ENCODE measurements around the gene NIPAL1. TPM values are rescaled to one million over a fixed set of nuclear protein-coding genes. Genes with fewer than 3 reads are reported as not detected.
"Not testable (repeated sequence)": the region's sequence is repeated elsewhere in the genome, so short reads cannot be mapped to it uniquely, and the experiment has no call there.

Gene NIPAL1
- total RNA-seq: 2.8 and 3.3 TPM in 2 replicates

- no peak for DNase-seq (ENCODE audit: extremely low read depth, low read depth, low spot score)
These were observed at the start of gene NIPAL1, which contains the start of gene CNGA1 for GRCh38 chr4:48016141-48017107. Gene NIPAL1 (plus strand): TSS chr4:48016772. CDS start chr4:48016840, 68 bp downstream. Gene CNGA1 (minus strand): TSS chr4:48016681. CDS start chr4:47952689, 63,992 bp downstream.

DNA sequence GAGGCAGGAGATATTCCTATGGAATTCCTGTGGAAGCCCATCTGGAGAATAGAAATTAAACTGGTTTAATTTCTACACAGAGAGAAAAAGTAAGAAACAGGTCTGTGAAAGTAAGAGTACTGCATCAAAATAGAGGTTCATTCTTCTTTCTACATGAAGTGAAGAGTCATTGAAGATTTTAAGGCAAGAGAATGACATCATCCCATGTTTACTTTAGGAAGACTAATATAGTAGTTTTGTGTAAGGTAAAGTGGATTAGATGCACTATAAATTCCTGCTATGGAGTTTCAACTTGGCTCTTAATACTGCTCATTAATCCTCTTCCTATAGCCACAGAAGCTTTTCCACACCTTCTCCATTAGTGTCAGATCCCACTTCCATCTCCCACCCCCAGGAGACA is 47.7 kb upstream of the NIPAL1 start:
- DNase-seq (ENCODE audit: extremely low read depth, low read depth, low spot score): no peak

DNA sequence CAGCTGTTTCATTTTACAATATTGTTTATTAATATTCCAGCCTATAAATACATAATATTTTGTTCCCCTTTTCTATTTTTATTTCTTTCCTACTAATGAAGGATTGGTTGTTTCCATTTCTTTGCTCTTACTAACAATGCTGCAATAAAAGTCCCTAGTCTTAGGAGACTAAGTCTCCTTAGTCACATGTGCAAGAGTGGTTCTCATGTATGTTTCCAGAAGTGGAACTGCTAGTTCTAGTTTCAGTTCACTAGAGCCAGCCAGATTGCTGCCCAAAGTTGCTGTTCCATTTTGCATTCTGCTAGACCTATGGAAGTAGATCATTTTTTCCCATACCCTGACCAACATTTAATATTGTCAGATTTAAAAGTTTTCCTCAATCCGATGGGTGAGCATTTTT is 44.4 kb upstream of the NIPAL1 start:
- DNase-seq (ENCODE audit: extremely low read depth, low read depth, low spot score): no peak

DNA sequence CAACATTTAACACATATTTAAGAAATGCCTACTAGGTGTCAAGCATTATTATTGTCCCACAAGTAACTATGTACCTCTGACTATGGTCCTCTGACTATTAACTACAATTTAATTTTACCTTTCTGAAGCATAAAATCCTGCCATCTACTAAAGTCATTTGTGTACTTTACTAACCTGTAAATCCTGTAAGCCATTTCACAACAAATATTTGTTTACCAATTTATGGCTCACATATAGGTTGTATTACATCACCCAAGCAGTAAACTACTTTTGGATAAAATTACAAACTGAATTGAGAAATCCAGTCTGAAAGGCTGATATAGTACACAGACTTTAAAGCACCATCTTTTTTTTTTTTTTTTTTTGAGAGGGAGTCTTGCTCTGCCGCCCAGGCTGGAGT is 43.9 kb upstream of the NIPAL1 start:
- no peak for DNase-seq (ENCODE audit: extremely low read depth, low read depth, low spot score)

DNA sequence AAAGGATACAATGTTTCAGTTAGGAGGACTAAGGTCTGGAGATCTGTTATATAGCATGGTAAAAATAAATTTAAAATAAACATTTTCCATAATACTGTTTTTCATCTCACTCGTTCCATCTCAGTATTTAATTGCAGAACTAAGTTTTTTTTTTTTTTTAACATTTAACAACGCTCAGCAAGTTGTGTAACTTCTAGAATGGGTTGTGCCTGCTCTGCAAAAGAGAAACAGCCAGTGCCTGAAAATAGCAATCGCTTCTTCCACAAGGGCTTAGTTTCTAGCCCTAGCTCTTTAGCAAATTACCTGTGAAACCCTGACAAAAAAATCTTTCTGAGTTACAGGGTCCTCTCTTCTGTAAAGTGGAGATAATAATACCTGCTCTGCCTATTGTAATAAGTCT is 42.0 kb upstream of the NIPAL1 start:
- DNase-seq (ENCODE audit: extremely low read depth, low read depth, low spot score): no peak

DNA sequence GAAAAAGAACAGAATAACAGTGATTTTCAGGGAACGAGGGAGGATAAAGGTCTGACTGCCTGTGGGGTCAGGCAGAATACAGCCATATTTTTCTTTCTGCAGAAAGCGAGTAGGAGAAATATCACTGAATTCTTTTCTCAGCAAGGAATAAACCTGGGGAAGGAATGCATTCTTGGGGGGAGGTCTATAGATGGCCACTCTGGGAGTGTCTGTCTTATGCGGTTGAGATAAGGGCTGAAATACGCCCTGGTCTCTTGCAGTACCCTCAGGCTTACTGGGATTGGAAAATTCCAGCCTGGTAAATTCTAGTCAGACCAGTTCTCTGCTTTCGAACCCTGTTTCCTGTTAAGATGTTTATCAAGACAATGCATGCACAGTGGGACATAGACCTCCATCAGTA is 26.4 kb upstream of the NIPAL1 start:
- DNase-seq (ENCODE audit: extremely low read depth, low read depth, low spot score): no peak

DNA sequence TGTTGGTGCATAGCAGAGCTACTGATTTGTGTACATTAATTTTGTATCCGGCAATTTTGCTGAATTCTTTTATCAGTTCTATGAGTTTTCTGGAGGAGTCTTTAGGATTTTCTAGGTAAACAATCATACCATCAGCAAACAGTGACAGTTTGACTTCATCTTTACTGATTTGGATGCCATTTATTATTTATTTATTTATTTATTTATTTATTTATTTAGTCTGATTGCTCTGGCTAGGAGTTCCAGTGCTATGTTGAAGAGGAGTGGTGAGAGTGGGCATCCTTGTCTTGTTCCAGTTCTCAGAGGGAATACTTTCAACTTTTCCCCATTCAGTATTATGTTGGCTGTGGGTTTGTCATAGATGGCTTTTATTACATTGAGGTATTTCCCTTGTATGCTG is 24.1 kb upstream of the NIPAL1 start:
- not testable (repeated sequence) for DNase-seq (ENCODE audit: extremely low read depth, low read depth, low spot score)

DNA sequence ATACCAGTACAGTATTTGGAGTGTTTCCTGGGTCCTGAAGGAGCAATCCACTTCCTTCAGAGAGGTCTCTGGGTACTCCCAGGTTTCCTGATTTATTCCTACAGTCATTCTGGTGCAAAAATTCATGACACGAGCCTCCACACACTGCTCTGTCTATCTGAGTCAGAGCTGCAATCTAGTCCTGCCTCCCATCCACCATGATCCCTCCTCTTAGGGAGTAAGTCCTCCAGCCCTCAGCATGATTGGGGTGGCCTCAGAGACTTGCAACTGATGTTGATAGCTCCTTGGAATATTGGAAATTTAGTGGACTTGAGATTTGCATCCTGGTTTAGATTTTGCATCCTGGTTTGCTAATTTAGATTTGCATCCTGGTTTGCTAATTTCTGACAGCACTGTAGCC is 20.6 kb upstream of the NIPAL1 start:
- DNase-seq (ENCODE audit: extremely low read depth, low read depth, low spot score): no peak

GRCh38 chr4:48002267-48002666 is 14.3 kb upstream of the NIPAL1 start:
- DNase-seq (ENCODE audit: extremely low read depth, low read depth, low spot score): no peak

GRCh38 chr4:48003568-48003967 is 13.0 kb upstream of the NIPAL1 start:
- not testable (repeated sequence) for DNase-seq (ENCODE audit: extremely low read depth, low read depth, low spot score)

GRCh38 chr4:48005781-48006180 is 10.8 kb upstream of the NIPAL1 start:
- DNase-seq (ENCODE audit: extremely low read depth, low read depth, low spot score): no peak

DNA sequence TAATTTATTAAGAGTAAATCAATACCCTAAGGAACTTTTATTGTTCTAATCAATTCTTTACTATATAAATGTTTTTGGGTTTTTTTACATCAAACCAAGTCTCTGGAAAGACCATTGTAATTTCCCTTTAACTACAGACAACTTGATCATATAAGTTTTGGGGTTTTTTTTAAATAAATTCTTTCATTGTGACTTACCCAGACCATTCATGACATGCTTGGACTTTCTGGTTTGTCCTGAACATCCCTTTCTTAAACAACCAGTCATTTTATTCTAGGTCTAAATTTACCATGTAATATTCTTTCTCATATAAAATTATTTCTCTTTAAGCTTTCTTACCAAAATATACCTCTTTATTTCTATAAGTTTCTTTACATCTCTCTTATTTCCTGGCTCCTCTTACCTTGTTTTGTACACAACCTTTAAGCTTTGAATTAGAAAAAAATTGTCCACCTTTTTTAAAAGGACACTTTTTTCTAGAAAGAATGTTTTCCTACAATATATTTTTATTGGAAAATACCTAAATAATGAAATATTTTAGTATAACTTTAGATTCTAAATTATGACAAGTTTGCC is 8.5 kb upstream of the NIPAL1 start:
- DNase-seq (ENCODE audit: extremely low read depth, low read depth, low spot score): no peak

GRCh38 chr4:48010906-48011305 is 5.7 kb upstream of the NIPAL1 start:
- not testable (repeated sequence) for DNase-seq (ENCODE audit: extremely low read depth, low read depth, low spot score)

DNA sequence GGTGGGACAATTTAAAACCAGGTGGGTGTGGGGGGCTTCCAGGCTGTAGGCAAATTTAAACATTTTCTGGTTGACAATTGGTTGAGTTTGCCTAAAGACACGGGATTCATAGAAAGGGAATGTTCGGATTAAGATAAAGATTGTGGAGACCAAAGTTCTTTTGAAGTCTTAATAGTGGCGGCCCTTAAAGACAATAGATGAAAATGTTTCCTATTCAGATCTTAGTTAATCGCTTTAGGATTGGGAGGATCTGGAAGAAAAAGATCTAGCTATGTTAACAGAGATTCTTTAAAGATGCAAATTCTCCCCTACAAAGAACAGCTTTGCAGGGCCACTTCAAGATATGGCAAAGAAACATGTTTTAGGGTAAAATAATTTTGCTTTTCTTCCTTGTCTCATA is 4.8 kb upstream of the NIPAL1 start:
- DNase-seq (ENCODE audit: extremely low read depth, low read depth, low spot score): no peak

DNA sequence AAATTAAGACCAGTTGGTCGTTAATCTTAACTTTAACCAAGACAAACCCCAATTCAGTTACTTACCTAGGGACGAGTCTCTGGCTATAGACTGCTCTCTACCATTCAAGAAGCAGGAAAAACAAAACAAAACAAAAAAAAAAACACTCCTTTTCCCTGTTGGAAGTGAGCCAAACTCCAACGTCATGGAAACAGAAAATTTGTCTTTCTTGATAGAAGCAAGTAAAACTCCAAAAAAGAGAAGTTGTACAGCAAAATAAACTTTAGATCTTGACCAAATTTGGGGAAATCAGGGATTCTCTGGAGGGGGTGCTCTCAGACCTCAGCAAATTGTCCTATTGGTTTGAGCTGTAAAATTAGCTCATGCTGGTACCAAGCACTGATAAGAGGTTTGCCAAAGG is 3.7 kb upstream of the NIPAL1 start:
- DNase-seq (ENCODE audit: extremely low read depth, low read depth, low spot score): no peak

GRCh38 chr4:48015216-48015615 is 1.4 kb upstream of the NIPAL1 start:
- DNase-seq (ENCODE audit: extremely low read depth, low read depth, low spot score): no peak

- no peak for DNase-seq (ENCODE audit: extremely low read depth, low read depth, low spot score)
These were observed 894 bp upstream of the NIPAL1 start for GRCh38 chr4:48015678-48016077.

- DNase-seq (ENCODE audit: extremely low read depth, low read depth, low spot score): no peak
These were observed 568 bp downstream of the NIPAL1 start for GRCh38 chr4:48017108-48017571.

DNA sequence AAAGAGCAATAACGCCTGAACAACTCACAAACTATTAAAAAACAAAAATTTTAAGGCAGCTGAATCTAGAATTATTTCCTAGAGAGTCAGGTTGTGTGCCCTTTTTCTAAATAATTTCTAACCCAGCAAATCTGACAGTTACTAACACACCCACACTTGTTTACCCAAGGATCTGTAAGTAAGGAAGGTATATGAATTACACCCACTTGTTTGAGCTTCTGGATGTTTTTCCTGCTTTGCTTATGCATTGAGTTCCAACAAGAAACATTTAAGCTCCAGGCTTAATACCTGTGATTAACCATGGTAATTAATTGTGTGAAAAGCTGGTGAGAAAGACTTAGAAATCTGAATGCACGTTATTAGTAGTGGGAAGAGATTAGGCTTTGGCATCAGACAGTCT is 1.5 kb downstream of the NIPAL1 start:
- DNase-seq (ENCODE audit: extremely low read depth, low read depth, low spot score): no peak

GRCh38 chr4:48021100-48021499 is 4.5 kb downstream of the NIPAL1 start:
- no peak for DNase-seq (ENCODE audit: extremely low read depth, low read depth, low spot score)

- no peak for DNase-seq (ENCODE audit: extremely low read depth, low read depth, low spot score)
These were observed 5.7 kb downstream of the NIPAL1 start for GRCh38 chr4:48022192-48022799.

- DNase-seq (ENCODE audit: extremely low read depth, low read depth, low spot score): no peak
These were observed 8.0 kb downstream of the NIPAL1 start for GRCh38 chr4:48024522-48024921.

Data from glomerular endothelial cell (primary cell).